ENCODE results near the gene CMTM3. TPM values are rescaled to one million over a fixed set of nuclear protein-coding genes. Genes with fewer than 3 reads are reported as not detected.

CMTM3 gene
- total RNA-seq, 1 experiment from 2014 or later: 4.3 TPM

DNA sequence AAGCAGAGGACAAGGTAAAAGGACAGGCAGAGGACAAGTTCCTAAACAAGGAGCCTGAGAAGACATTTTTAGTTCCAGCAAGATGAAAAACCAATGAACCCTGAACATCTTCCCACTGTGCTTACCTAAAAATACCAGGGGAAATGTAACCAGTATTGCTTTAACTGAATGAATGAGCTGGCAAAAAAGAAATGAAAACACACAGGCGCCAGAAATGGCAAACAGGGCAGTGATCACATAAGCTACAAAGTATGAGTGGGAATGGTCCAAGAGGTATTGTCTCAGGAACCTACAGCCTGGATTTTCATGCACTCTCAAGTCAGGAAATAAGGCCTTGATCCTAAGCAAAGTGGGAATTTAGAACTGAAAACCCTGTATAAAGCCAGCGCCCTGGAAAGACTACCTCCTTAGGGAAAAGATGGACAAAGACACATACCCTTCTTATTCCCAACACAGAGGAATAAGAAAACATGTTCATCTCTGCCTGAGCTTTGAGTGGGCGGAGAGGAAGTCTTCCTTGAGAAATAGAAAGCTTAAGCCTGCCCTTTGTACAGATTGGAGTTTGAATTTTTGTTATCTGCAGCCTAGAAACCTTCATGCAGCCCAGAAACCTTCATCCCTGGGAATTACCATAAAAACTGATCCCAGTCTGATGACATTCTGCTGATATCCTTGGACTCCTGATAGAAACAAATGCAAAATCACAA, 23.1 kb upstream of the CMTM3 start:
- Mint-ChIP-seq H3K27me3 (ENCODE audit: insufficient read depth, unreplicated experiment) (no peaks in the 10 kb centered on the region), H3K4me1 (ENCODE audit: insufficient read depth, unreplicated experiment) (peaks cover 22% of the 10 kb centered on the region), H3K4me3 (ENCODE audit: unreplicated experiment) (no peak overlapping the region), H3K36me3 (ENCODE audit: insufficient read depth, unreplicated experiment) (peaks cover 6% of the 10 kb centered on the region), H3K27ac (ENCODE audit: low read depth, unreplicated experiment) (peak overlapping the region; percentile 32), H3K9me3 (ENCODE audit: unreplicated experiment) (no peaks in the 10 kb centered on the region)
- intact Hi-C loops (cut with micrococcal nuclease): no loop called here
- BruUV-seq (replicated peaks): no TSS peak
- POLR2A ChIA-PET: interaction anchor here (0.7 to 3.7 kb wide), 7 partner anchors 11 to 173 kb away, joined by 3 to 23 read pairs (median 3); no protein-coding TSS in a partner anchor
- peak; percentile 18 for DNase-seq (ENCODE audit: unreplicated experiment)
- CTCF ChIA-PET: interaction anchor here (0.5 to 4.0 kb wide), 9 partner anchors 9 to 223 kb away, joined by 3 to 19 read pairs (median 5); no protein-coding TSS in a partner anchor
- TF ChIP-seq, protein P1, sequence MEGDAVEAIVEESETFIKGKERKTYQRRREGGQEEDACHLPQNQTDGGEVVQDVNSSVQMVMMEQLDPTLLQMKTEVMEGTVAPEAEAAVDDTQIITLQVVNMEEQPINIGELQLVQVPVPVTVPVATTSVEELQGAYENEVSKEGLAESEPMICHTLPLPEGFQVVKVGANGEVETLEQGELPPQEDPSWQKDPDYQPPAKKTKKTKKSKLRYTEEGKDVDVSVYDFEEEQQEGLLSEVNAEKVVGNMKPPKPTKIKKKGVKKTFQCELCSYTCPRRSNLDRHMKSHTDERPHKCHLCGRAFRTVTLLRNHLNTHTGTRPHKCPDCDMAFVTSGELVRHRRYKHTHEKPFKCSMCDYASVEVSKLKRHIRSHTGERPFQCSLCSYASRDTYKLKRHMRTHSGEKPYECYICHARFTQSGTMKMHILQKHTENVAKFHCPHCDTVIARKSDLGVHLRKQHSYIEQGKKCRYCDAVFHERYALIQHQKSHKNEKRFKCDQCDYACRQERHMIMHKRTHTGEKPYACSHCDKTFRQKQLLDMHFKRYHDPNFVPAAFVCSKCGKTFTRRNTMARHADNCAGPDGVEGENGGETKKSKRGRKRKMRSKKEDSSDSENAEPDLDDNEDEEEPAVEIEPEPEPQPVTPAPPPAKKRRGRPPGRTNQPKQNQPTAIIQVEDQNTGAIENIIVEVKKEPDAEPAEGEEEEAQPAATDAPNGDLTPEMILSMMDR (IDR thresholded peaks at IDR 0.05; ENCODE audit: unreplicated experiment): no peak

DNA sequence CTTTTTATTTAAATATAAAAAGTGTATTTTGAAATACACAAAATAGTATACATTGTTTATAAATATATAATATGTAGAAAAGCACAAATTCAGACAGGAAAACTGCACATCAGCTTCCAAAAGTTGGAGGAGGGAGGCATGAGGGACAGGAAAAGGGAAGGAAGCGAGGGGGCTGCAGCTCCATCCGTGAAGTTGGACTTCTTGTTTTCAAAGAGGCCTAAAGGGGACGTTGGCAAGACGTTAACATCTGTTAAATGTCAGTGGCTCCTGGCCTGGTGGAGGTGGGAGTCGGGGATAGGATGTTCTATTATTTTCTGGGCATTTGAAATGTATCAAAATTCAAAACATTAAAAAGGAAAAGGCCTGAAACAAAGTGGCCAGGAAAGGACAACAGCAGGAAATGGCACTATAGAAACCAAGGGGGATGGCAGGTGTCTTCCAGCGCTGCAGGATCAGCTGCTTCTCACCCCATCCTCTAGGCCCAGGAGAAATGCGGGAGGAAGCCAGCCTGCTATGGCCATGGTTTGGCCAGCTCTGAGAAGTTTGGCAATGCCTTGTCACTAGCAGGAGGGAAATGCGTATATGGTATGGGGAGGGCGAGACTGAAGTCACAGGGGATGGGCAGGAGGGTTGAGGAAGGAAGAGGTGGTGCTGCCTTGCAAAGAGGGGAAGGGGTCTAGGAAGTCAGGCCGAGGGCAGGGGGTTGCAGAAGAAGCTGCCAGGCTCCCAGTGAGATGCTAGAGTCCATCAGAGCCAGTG, 18.8 kb upstream of the CMTM3 start:
- H3K9me3 Mint-ChIP-seq (ENCODE audit: unreplicated experiment): no peaks in the 10 kb centered on the region

DNA sequence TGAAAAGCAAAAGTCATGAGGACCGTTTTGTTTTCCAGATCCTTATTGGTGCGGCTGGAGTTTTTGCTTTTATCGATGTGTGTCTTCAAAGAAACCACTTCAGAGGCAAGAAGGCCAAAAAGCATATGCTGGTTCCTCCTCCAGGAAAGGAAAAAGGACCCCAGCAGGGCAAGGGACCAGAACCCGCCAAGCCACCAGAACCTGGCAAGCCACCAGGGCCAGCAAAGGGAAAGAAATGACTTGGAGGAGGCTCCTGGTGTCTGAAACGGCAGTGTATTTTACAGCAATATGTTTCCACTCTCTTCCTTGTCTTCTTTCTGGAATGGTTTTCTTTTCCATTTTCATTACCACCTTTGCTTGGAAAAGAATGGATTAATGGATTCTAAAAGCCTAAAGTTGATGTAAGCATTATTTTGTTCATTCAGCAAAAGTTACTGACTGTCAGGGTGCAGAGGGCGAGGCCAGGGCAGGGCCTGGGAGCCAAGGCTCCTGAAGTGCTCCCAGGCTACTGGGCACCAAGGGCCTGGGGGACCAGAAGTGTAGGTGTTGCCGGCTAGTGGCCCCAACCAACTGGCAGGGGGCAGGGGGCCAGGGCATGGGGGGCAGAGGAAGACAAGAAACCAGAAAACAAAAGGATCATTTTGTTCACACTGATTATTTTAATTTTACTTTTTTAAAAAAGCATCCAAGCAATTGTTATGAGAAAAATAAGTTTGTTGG, 16.5 kb upstream of the CMTM3 start:
- intact Hi-C loops (cut with micrococcal nuclease): loop anchor here (2.0 kb wide), 1 partner anchor 109 kb away; no protein-coding TSS in a partner anchor
- peaks cover 6% of the 10 kb centered on the region for H3K36me3 Mint-ChIP-seq (ENCODE audit: insufficient read depth, unreplicated experiment)
- H3K4me3 Mint-ChIP-seq (ENCODE audit: unreplicated experiment): no peak overlapping the region
- TF ChIP-seq, protein P1 (IDR thresholded peaks at IDR 0.05; ENCODE audit: unreplicated experiment): no peak
- no peaks in the 10 kb centered on the region for H3K9me3 Mint-ChIP-seq (ENCODE audit: unreplicated experiment)
- DNase-seq (ENCODE audit: unreplicated experiment): no peak
- no peaks in the 10 kb centered on the region for H3K4me1 Mint-ChIP-seq (ENCODE audit: insufficient read depth, unreplicated experiment)
- ChIA-PET POLR2A (no interaction called here), CTCF (no interaction called here)
- H3K27ac Mint-ChIP-seq (ENCODE audit: low read depth, unreplicated experiment): no peak overlapping the region
- no peaks in the 10 kb centered on the region for H3K27me3 Mint-ChIP-seq (ENCODE audit: insufficient read depth, unreplicated experiment)
- BruUV-seq (replicated peaks): no TSS peak

More for the DNA sequence above, 18.8 kb upstream of the CMTM3 start:
- Mint-ChIP-seq H3K4me1 (ENCODE audit: insufficient read depth, unreplicated experiment) (peaks cover 13% of the 10 kb centered on the region), H3K27me3 (ENCODE audit: insufficient read depth, unreplicated experiment) (no peaks in the 10 kb centered on the region), H3K36me3 (ENCODE audit: insufficient read depth, unreplicated experiment) (peaks cover 6% of the 10 kb centered on the region), H3K27ac (ENCODE audit: low read depth, unreplicated experiment) (no peak overlapping the region), H3K4me3 (ENCODE audit: unreplicated experiment) (no peak overlapping the region)
- intact Hi-C loops (cut with micrococcal nuclease): no loop called here
- no peak for DNase-seq (ENCODE audit: unreplicated experiment)
- TF ChIP-seq, protein P1 (IDR thresholded peaks at IDR 0.05; ENCODE audit: unreplicated experiment): no peak
- BruUV-seq (replicated peaks): no TSS peak
- POLR2A ChIA-PET: interaction anchor here (1.0 kb wide), 1 partner anchor 33 kb away, joined by 4 read pairs; the partner anchor contains the start of gene CKLF
- CTCF ChIA-PET: interaction anchor here (0.5 to 1.1 kb wide), 4 partner anchors 10 to 112 kb away, joined by 3 to 5 read pairs (median 3); no protein-coding TSS in a partner anchor
